ENCODE data around the gene KRTAP1-1.
"Not testable (repeated sequence)": the region's sequence is repeated elsewhere in the genome, so short reads cannot be mapped to it uniquely, and the experiment has no call there.

KRTAP1-1 gene, protein sequence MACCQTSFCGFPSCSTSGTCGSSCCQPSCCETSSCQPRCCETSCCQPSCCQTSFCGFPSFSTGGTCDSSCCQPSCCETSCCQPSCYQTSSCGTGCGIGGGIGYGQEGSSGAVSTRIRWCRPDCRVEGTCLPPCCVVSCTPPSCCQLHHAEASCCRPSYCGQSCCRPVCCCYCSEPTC

DNA sequence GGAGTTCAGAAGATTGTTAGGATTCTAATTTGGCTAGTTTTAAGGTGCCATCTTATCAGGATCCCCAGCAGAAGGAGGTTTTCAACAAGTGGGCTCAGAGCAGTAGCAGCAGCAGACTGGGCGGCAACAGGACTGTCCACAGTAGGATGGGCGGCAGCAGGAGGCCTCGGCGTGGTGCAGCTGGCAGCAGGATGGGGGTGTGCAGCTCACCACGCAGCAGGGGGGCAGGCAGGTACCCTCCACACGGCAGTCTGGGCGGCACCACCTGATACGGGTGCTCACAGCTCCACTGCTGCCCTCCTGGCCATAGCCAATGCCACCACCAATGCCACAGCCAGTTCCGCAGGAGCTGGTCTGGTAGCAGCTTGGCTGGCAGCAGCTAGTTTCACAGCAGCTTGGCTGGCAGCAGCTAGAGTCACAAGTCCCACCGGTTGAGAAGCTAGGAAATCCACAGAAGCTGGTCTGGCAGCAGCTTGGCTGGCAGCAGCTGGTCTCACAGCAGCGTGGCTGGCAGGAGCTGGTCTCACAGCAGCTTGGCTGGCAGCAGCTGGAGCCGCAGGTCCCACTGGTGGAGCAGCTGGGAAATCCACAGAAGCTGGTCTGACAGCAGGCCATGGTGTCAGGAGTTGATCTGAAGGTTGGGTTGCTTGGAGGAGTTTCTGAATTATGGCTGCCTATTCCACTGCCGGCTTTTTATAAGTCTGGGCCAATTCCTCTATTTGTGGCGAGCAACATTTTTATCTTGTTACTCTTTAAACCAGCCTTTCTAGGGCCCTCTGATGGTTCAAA, at the start of gene KRTAP1-1:
KRTAP1-1 (minus strand) TSS at position 668 of the 789 bp plus-strand sequence; CDS start at position 615, 53 bp downstream.
- not testable (repeated sequence) for DNase-seq (ENCODE audit: low spot score)

DNA sequence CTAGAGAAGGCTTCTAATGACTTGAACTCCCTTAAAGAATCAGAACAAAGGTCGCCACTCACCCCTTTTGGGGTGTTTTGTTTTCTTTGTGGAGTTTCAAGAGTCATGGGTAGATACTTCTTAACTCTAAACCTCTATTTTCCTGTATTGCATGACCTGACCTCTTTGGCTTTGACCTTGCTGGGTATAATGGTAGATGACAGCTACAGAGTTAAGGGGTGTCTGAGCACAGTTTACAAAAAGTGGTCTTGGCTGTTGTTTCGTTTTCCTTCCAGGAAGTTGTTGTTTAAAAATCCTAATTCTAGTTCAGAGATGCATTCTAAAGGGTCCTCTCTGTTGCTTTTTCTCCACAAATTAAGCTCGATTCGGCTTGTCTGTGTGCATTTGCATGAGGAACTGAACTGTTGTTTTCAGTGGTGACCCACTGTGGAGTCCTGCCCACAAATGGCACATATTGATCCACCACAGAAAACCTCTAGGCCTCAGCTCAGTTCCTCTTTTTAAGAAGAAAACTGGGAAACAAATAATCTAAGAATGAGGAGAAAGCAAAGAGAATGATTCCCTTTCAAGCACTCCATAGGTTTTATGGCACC, 47.6 kb upstream of the KRTAP1-1 start:
- not testable (repeated sequence) for DNase-seq (ENCODE audit: low spot score)

DNA sequence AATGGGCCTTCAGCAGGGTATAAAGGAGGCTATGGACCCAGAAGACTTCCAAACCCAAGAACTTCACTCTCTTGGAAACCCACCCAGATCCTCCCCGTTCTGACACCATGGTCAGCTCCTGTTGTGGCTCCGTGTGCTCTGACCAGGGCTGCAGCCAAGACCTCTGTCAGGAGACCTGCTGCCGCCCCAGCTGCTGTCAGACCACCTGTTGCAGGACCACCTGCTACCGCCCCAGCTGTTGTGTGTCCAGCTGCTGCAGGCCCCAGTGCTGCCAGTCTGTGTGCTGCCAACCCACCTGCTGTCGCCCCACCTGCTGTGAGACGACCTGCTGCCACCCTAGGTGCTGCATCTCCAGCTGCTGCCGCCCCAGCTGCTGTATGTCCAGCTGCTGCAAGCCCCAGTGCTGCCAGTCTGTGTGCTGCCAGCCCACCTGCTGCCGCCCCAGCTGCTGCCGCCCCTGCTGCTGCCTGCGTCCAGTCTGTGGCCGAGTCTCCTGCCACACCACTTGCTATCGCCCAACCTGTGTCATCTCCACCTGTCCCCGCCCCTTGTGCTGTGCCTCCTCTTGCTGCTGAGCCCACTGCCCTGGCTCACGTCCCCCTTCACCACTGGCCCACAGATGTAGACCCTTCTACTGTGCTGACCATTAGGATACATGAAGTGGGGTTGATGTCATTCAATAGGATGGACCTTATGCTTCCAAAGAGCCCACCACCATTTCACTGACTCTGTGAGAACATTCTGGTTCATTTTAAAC, 43.0 kb upstream of the KRTAP1-1 start, which contains the start of gene KRTAP4-7:
KRTAP4-7 (plus strand) TSS at position 51 of the 757 bp plus-strand sequence; CDS start at position 108, 57 bp downstream.
- DNase-seq (ENCODE audit: low spot score), result not testable (repeated sequence)

DNA sequence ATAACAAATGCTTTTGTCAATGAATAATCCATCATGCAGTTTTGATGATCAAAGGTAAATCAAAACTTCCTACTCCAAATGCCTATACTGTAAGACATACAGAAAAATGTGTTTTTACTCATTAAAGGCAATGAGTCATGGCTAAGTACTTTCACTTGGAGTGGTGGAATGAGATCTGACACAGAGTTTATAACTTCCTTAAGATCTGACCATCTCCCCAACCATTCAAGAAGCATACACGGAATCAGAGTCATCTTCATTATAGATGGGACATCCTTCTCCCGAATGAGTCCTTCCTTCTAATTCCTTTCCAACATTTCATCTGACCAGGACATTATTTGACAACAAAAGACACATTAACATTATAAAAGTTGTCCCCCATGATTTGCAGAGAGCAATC, 42.2 kb upstream of the KRTAP1-1 start:
- DNase-seq (ENCODE audit: low spot score), result not testable (repeated sequence)

DNA sequence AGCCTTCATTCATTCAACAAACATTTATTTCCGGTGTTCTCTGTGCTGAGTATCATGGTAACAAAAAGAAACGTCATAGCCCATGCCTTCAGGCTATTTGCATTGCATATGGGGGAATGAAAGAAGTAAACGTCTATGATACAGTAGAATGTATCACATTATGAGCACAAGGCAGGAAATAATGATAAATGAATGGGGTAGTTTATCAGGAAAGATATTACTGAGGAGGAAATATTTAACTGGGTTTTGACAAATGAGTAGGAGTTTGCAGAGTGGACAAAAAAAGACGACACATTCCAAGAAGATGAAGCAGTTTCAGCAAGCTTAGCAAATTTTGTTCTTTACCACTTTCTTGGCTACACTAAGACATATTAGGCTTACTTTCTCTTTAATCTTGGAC, 41.4 kb upstream of the KRTAP1-1 start:
- DNase-seq (ENCODE audit: low spot score), result peak; percentile 91

DNA sequence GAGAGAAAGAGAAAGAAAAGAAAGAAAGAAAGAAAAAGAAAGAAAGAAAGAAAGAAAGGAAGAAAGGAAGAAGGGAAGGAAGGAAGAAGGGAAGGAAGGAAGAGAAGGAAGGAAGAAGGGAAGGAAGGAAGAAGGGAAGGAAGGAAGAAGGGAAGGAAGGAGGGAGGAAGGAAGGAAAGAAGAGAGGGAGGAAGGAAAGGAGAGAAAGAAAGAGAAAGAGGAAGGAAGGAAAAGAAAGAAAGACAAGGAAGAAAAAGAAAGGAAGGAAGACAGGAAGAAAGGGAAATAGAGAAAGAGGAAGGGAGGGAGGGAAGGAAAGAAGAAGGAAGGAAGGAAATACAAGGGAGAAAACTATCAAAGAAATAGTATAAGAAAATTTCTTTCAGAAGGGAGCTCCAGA, 35.5 kb upstream of the KRTAP1-1 start:
- no peak for DNase-seq (ENCODE audit: low spot score)

DNA sequence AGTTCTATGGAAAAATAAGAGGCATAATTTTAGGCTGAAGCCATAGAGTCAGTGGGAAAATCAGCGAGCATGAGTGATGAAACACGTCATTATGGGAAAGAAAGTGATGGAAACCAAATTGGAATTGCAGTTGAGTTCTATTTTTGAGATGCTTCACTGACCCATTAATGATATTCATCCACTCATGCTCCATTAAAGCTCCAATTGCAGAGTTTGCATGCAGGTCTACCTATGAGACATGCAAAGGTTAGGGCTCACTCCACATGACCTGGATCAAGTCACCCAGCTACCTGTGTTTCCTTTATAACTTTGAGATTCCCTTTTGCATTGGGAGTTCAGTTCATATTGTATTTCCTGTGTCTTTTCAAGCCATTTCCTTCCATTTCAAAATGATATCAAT, 32.4 kb upstream of the KRTAP1-1 start:
- DNase-seq (ENCODE audit: low spot score), result no peak

DNA sequence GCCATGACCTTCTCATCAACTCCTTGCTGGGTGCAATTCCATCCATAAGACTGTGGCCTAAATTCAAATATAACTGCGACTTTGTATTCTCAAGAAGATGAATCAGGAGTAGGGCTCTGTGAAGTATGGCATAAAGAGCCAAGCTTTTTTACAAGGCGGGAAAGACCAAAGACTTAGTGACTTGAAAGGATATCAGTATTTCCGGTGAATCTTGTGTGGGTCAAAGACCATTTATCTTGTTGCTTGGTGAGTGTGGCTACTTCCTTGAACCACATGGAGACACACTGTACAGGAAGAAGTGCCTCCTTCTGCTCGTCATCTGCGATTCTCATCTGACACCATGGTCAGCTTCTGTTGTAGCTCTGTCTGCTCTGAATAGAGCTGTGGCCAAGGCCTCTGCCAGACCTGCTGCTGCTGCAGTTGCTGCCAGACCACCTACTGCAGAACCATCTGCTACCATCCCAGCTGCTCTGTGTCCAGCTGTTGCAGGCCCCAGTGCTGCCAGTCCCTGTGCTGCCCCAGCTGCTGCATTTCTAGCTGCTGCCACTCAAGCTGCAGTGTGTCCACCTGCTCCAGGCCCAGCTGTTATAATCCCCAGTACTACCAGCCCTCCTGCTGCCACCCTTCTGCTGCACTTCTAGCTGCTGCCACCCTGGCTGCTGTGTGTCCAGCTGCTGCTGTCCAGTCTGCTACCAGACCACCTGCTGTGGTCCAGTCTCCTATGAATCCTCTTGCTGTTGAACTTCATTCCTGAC, 30.5 kb upstream of the KRTAP1-1 start:
- DNase-seq (ENCODE audit: low spot score), result no peak

DNA sequence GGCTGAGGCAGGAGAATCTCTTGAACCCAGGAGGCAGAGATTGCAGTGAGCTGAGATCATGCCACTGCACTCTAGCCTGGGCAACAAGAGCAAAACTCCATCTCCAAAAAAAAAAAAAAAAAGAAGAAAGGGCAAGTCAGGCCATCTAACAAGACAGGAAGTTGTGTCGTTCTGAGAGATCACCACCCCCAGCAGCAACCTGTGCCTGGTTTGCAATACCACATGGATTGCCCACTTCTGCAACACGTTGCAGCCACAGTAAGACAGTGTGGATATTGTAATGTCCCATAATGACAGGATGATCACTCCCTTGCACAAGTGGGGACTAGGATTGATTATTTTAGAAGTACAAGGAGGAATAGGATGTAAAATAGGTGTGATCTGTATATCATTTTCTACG, 27.8 kb upstream of the KRTAP1-1 start:
- no peak for DNase-seq (ENCODE audit: low spot score)

DNA sequence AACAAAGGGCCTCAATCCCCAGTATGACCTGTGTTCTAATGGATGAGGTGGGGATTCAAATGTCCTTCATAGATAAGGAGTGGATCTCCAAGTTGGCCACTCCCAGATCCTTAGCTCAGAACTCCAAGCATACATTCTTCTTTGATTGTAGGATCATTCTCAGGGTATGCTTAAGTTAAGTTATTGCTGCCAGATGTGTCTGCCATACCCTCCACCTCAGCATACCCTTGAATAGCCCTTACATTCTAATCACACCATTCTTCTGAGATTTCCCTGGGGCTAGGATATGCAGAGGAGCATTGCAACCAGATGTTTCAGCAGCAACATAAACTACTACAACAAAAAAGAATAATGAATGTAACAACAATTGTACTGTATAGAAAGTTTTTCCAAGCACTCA, 26.0 kb upstream of the KRTAP1-1 start:
- DNase-seq (ENCODE audit: low spot score), result no peak

DNA sequence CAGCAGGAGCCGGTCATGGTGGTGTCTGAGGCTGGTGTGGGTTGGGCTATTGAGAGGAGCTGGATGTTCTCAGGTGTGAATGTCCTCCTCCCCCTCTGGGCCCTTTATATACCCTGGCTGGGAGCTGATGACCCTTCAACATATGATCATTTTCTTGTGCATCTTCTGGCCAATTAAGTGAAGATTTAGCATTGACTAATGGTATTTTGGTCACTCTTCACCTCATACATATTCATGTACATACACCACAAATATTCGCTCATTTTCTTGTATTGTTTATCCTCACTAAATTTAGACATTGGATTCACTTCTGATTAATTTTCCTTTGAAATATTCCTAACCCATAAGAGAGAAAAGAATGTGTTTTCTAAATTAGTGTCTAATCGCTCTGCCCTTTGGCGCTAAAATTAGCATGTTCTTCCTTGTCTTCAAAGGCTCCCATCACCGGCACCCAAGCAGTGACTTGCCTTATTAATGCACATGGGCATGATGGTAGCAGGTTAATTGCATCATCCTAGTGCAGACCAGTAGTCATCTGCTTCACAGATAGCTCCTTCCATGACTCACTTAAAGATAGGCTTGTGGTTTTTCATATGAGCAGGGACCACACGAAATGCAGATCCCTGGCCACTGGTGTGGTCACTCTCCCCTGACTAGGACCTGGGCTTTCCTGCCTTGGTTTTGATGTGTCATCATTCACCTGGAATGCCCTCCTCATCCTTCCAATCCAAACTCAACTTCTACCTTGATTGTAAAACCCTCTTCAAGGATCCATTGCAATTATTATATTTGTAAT, 24.8 kb upstream of the KRTAP1-1 start, which contains the start of gene KRTAP2-4:
KRTAP2-4 (minus strand) TSS at position 51 of the 796 bp plus-strand sequence; CDS start at position 17, 34 bp downstream.
- no peak for DNase-seq (ENCODE audit: low spot score)

DNA sequence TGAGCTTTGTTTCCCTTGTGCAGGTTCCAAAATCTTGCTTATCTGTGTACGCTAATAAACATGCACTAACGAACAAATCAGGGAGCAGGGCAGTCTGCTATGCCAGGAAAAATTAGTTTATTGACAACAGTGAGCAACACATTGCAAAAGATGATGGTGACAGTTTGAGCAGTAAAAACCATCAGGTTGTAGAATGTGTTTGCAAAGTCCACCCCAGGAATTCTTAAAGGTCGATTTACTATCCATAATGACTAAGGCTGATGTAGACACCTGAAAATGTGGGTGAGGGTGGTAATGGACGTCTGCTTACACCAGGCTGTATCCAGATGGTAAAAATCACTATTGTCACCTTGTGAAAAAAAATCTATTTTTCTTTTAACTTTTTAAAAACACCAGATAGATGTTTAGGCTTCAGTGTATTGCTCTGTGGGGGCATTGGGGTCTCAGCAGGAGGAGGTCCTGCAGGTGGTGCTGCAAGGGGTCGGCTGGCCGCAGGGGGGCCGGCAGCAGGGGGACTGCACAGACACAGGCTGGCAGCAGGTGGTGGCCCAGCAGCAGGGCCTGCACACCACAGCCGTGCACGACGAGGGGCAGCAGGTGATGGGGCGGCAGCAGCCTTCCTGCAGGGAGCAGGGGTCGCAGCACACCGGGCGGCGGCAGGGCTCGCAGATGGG, 23.9 kb upstream of the KRTAP1-1 start:
- DNase-seq (ENCODE audit: low spot score), result not testable (repeated sequence)

DNA sequence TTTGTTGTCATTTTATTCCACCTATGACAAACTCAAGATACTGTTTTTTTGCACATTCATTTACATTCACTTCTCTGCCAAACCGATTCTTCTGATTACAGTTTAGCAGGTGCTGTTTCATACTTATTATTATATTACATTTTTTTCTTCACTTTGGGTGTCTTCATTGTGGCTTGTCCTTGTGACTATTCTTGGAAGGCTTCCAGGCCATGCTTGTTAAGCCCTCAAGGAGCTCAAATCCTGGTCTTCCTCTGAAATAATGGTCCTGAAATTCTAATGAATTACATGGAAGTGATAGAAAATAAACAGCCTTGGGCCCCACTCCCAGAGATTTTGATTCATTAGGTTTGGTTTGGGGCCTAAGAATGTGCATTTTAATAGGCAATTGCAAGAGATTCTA, 23.1 kb upstream of the KRTAP1-1 start:
- DNase-seq (ENCODE audit: low spot score), result no peak

DNA sequence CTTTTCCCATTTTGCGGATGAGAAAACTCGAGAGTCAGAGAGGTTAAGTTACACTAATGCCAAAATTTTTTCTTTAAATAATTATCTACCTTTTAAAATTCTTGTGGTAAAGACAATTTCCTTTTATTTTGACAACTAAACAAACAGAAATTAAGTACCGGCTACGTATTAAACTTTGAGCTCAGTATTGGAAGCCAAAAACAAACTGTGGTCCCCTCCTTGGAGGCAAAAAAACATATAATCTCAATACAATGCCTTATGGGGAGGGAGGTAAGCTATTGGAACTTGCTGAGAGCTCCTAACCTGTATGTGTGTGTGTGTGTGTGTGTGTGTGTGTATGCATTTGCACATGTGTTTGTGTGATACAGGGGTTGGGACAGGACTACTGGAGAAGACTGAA, 22.2 kb upstream of the KRTAP1-1 start:
- DNase-seq (ENCODE audit: low spot score), result no peak

DNA sequence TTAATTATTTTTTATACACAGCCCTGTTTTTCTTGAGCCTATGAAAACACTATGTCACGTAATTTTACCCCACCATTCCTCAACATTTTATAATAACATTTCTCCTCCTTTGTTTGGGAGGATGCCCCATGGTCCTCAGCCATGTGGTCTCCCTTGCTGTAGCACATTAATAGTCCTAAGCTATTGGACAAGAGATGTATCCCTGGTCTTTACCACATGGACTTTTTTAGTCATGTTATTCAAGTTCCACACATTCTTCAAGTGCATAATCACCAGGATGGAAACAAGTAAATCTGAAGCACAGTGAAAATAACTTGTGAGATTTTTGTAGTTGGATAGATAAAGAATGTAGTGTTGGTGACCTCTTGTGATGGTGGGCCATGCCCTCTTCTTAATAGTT, 20.7 kb upstream of the KRTAP1-1 start:
- peak; percentile 20 for DNase-seq (ENCODE audit: low spot score)

DNA sequence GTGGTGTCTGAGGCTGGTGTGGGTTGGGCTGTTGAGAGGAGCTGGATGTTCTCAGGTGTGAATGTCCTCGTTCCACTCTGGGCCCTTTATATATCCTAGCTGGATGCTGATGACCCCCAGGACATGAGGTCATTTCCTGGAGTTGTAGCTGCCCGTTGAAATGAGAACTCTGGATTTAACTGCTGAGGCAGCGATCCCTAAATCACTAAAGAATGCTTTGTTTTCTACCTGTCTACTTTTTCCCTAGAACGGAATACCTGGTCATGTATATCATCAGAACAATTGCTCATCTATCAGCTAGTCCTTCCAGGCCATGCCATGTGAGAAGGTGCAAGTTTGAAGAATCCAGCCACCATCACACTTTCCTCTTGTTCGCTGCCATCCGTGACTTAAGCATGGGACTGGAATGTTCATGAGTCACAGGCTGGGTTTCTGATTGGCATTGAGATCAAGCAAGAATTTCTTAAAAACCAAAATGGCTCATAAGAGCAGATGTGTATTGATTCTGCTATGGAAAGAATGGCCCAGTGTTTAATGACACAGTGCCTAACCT, 18.9 kb upstream of the KRTAP1-1 start, which contains the start of gene KRTAP2-3:
KRTAP2-3 (minus strand) TSS at position 63 of the 553 bp plus-strand sequence. CDS start 64 bp downstream, outside the sequence.
- peak; percentile 89 for DNase-seq (ENCODE audit: low spot score)

DNA sequence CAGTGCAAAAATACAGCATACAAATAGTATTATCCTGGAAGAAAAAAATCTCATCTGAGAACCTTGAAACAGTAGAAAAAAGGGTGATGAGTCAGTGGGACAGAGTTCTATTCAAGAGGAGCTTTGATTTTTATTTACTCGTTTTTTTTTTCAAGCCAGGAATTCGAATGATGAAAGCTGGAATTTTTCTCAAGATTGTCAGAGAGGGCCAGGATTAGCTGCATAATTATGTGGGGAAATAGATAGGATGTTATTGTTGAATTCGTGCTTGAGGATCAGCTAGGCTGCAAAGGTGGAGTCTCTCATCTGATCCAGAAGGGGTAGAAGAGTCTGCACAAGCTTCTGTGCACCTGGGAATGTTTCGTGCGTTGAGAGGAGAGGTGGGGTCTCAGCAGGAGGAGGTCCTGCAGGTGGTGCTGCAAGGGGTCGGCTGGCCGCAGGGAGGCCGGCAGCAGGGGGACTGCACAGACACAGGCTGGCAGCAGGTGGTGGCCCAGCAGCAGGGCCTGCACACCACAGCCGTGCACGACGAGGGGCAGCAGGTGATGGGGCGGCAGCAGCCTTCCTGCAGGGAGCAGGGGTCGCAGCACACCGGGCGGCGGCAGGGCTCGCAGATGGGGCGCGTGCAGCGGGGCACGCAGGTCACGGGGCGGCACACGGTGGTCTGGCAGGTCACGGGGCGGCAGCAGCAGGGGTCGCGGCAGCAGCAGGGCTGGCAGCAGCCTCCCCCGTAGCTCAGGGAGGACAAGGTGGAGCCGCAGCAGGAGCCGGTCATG, 18.2 kb upstream of the KRTAP1-1 start:
- DNase-seq (ENCODE audit: low spot score), result peak; percentile 82

DNA sequence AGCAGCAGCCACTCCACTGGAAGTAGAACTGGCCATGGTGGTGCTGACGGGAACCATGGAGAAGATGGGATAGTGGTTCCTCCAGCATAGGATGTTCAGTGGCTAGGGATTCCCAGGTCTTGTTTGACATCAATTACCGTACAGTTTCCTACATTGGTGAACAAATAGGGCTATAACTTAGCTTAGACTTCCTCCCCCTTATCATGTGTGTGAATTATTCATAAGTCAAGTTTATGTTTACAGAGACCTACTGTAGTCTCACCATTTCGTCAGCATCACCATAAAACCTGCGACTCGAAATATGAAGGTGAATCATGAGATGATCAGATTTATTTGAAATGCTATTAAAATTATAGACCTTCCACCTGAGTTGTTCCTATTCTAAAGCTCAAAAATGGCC, 17.5 kb upstream of the KRTAP1-1 start:
- DNase-seq (ENCODE audit: low spot score), result no peak

DNA sequence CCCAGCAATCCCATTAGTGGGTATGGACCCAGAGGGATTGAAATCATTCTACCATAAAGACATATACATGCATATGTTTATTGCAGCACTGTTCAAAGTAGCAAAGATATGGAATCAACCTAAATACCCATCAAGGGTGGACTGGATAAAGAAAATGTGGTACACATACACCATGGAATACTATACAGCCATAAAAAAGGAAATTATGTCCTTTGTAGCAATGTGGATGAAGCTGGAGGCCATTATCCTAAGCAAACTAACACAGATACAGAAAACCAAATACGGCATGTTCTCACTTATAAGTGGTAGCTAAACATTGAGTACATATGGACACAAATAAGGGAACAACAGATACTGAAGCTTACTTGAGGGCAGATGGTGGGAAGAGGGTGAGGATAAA, 16.3 kb upstream of the KRTAP1-1 start:
- no peak for DNase-seq (ENCODE audit: low spot score)
